ENCODE results near the gene TMEM184B. TPM values are rescaled to one million over a fixed set of nuclear protein-coding genes. Genes with fewer than 3 reads are reported as not detected.

TMEM184B gene
- total RNA-seq, 1 experiment from 2014 or later: 89.7 TPM

DNA sequence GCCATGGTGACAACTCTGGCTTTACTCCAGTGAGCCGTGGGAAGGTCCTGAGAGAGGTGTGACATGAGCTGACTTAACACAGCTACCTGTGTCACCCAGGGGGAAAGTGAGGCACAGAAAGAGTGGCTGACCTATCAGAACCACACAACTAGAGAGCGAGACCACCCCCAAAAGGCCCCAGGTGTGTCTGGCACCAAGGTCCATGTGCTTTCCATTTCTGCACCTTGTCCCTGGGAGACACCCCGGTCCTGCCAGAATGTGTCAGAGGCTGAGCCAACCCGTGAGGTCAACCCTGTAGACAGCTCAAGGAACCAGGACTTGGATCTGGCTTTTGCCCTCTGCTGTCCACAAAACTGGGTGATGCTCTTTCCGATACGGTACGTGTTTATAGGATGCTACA lies 61.3 kb downstream of the TMEM184B start:
- CTCF ChIA-PET: interaction anchor here (0.8 to 1.3 kb wide), 4 partner anchors 10 to 160 kb away, joined by 3 to 4 read pairs (median 4); partner anchors contain the start of gene MAFF
- H3K9me3 Mint-ChIP-seq: no peaks in the 10 kb centered on the region

More for the DNA sequence above, 61.3 kb downstream of the TMEM184B start:
- TF ChIP-seq ELF4 (CRISPR knock-in tag; IDR thresholded peaks at IDR 0.05; ENCODE audit: low read depth): no peak
- no peak for TF ChIP-seq ZNF121 (CRISPR knock-in tag; IDR thresholded peaks at IDR 0.05)
- TF ChIP-seq ZNF532 (CRISPR knock-in tag; IDR thresholded peaks at IDR 0.05; ENCODE audit: borderline replicate concordance): no peak
- TF ChIP-seq ZNF138 (CRISPR knock-in tag; conservative IDR thresholded peaks at IDR 0.05): no peak
- no peak for TF ChIP-seq ZNF396 (CRISPR knock-in tag; IDR thresholded peaks at IDR 0.05; ENCODE audit: borderline replicate concordance)
- no peak for TF ChIP-seq ESRRA (CRISPR knock-in tag; IDR thresholded peaks at IDR 0.05; ENCODE audit: borderline replicate concordance)
- TF ChIP-seq KAT7 (CRISPR knock-in tag; IDR thresholded peaks at IDR 0.05; ENCODE audit: borderline replicate concordance): no peak
- TF ChIP-seq NFYB (CRISPR knock-in tag; conservative IDR thresholded peaks at IDR 0.05; ENCODE audit: low read depth): no peak
- TF ChIP-seq NFATC4 (CRISPR knock-in tag; IDR thresholded peaks at IDR 0.05): no peak
- TF ChIP-seq, protein P1, sequence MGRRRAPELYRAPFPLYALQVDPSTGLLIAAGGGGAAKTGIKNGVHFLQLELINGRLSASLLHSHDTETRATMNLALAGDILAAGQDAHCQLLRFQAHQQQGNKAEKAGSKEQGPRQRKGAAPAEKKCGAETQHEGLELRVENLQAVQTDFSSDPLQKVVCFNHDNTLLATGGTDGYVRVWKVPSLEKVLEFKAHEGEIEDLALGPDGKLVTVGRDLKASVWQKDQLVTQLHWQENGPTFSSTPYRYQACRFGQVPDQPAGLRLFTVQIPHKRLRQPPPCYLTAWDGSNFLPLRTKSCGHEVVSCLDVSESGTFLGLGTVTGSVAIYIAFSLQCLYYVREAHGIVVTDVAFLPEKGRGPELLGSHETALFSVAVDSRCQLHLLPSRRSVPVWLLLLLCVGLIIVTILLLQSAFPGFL (CRISPR knock-in tag; IDR thresholded peaks at IDR 0.05; ENCODE audit: borderline replicate concordance): no peak
- TF ChIP-seq NR2C2 (CRISPR knock-in tag; IDR thresholded peaks at IDR 0.05): no peak
- no peak for TF ChIP-seq CTCF (IDR thresholded peaks at IDR 0.05)
- TF ChIP-seq, protein P2, sequence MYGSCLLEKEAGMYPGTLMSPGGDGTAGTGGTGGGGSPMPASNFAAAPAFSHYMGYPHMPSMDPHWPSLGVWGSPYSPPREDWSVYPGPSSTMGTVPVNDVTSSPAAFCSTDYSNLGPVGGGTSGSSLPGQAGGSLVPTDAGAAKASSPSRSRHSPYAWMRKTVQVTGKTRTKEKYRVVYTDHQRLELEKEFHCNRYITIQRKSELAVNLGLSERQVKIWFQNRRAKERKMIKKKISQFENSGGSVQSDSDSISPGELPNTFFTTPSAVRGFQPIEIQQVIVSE (CRISPR knock-in tag; IDR thresholded peaks at IDR 0.05; ENCODE audit: borderline replicate concordance): no peak
- TF ChIP-seq ZNF671 (CRISPR knock-in tag; IDR thresholded peaks at IDR 0.05): no peak
- TF ChIP-seq ZNF281 (CRISPR knock-in tag; IDR thresholded peaks at IDR 0.05): no peak
- no peak for DNase-seq (ENCODE audit: low spot score)
- POLR2A ChIA-PET: no interaction called here
- no peak overlapping the region for H3K27ac Mint-ChIP-seq
- peaks cover 8% of the 10 kb centered on the region for H3K4me1 Mint-ChIP-seq
- H3K4me3 Mint-ChIP-seq: no peak overlapping the region
- peaks cover 2% of the 10 kb centered on the region for H3K36me3 Mint-ChIP-seq
- no peak for ATAC-seq
- H3K27me3 Mint-ChIP-seq (ENCODE audit: low read depth): peaks cover 29% of the 10 kb centered on the region

Measured in WTC11 (cell line).